ENCODE results near the gene GON7.

DNA sequence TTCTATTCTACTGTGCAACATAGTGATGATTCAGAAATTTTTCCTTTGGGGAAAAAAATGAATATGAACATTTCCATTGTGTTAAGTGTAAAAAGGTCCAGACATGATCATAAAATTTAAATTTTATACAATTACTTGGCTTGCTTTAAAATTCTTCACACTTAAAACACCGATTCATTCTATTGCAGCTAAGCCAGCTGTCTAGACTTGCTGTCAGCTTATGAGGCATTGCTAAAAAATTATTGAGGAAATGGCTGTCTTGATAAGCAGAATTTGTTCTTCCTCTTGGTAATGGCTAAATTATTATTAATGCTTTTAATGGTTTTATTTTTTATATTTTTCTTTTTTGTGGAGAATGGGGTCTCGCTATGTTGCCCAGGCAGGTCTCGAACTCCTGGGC lies 19.9 kb downstream of the GON7 start:
- TF ChIP-seq, protein P1, sequence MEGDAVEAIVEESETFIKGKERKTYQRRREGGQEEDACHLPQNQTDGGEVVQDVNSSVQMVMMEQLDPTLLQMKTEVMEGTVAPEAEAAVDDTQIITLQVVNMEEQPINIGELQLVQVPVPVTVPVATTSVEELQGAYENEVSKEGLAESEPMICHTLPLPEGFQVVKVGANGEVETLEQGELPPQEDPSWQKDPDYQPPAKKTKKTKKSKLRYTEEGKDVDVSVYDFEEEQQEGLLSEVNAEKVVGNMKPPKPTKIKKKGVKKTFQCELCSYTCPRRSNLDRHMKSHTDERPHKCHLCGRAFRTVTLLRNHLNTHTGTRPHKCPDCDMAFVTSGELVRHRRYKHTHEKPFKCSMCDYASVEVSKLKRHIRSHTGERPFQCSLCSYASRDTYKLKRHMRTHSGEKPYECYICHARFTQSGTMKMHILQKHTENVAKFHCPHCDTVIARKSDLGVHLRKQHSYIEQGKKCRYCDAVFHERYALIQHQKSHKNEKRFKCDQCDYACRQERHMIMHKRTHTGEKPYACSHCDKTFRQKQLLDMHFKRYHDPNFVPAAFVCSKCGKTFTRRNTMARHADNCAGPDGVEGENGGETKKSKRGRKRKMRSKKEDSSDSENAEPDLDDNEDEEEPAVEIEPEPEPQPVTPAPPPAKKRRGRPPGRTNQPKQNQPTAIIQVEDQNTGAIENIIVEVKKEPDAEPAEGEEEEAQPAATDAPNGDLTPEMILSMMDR (IDR thresholded peaks at IDR 0.05) = no peak
- TF ChIP-seq POLR2A (IDR thresholded peaks at IDR 0.05) = no peak

Data from testis (tissue), 2 donors.